ENCODE results near the gene CDC42BPB. TPM values are rescaled to one million over a fixed set of nuclear protein-coding genes. Genes with fewer than 3 reads are reported as not detected.

The CDC42BPB gene
- total and polyA plus RNA-seq, 2 of the 4 experiments (the other 2 are of a cell fraction), result 49.1 to 81.4 TPM

- no peak overlapping the region for H2BK20ac ChIP-seq (ENCODE audit: low read depth, low read length)
- no TSS peak for BruUV-seq (replicated peaks)
- ChIA-PET CTCF (no interaction called here), POLR2A (ENCODE audit: unreplicated experiment) (no interaction called here)
- no peak overlapping the region for H2BK15ac ChIP-seq (ENCODE audit: low read depth, low read length)
- no peak overlapping the region for H4K8ac ChIP-seq (ENCODE audit: low read depth in 2 of 2, low read length in 2 of 2)
- H3K79me1 ChIP-seq (ENCODE audit: low read depth in 1 of 2, low read length in 2 of 2), result peaks cover 0 to 15% of the 10 kb centered on the region in 2 experiments; a peak in 1 of 4 replicates
- no peaks in the 10 kb centered on the region for H3K9me3 ChIP-seq (ENCODE audit: control insufficient read depth, insufficient read depth, low read length)
- H4K20me1 ChIP-seq (ENCODE audit: insufficient read depth, low read length), result peaks cover 19% of the 10 kb centered on the region; the same call in 1 of the 2 replicates
- no peak overlapping the region for H3K4ac ChIP-seq (ENCODE audit: low read depth, low read length)
- peaks cover 8% of the 10 kb centered on the region for H3K9me1 ChIP-seq (ENCODE audit: insufficient read depth, low read length)
- H3K27ac ChIP-seq (ENCODE audit: insufficient read depth, low read length), result no peak overlapping the region
- H3K56ac ChIP-seq (ENCODE audit: extremely low read depth, insufficient read depth, low read length), result no peak overlapping the region
- no peak overlapping the region for H3K4me3 ChIP-seq (ENCODE audit: insufficient read depth, low read depth, low read length)
- H4K91ac ChIP-seq (ENCODE audit: insufficient read depth, low read depth, low read length), result no peak overlapping the region
- DNase-seq (no peak), ATAC-seq (ENCODE audit: low read depth) (no peak)
- no peak overlapping the region for H2BK120ac ChIP-seq (ENCODE audit: low read depth, low read length)
- intact Hi-C loops (cut with micrococcal nuclease), result loop anchor here (5.0 kb wide), 1 partner anchor 92 kb away; no protein-coding TSS in a partner anchor
- no peak for TF ChIP-seq RCOR1 (IDR thresholded peaks at IDR 0.05; ENCODE audit: insufficient replicate concordance, low read length)
- H3K4me1 ChIP-seq (ENCODE audit: control insufficient read depth, insufficient read depth, low read length), result peaks cover 2% of the 10 kb centered on the region; the same call in 1 of the 2 replicates
- H2AFZ ChIP-seq (replicated peaks; ENCODE audit: low read length, poor library complexity), result no peak overlapping the region
- H3K23ac ChIP-seq (ENCODE audit: low read depth, low read length), result no peak overlapping the region
- H4K5ac ChIP-seq (ENCODE audit: low read depth, low read length), result no peak overlapping the region
- H3K4me2 ChIP-seq (ENCODE audit: low read depth, low read length), result no peak overlapping the region
- no peak overlapping the region for H2AK5ac ChIP-seq (ENCODE audit: low read depth, low read length)
- H3K14ac ChIP-seq (replicated peaks; ENCODE audit: low read depth, low read length), result no peak overlapping the region
- H3K27me3 ChIP-seq (ENCODE audit: control insufficient read depth, insufficient read depth, low read length), result no peaks in the 10 kb centered on the region
- no peak overlapping the region for H3K18ac ChIP-seq (ENCODE audit: low read depth, low read length)
- no peak overlapping the region for H2BK5ac ChIP-seq (ENCODE audit: low read depth, low read length, poor library complexity, severe bottlenecking)
- dilution Hi-C loops (cut with HindIII; ENCODE audit: low sequenced_read_pairs, unreplicated experiment), result no loop called here
- peaks cover 20% of the 10 kb centered on the region for H3K36me3 ChIP-seq (ENCODE audit: control insufficient read depth, insufficient read depth, low read length)
- H2AK9ac ChIP-seq (replicated peaks; ENCODE audit: low read depth, low read length, poor library complexity), result no peak overlapping the region
- H3K9ac ChIP-seq (ENCODE audit: low read depth, low read length), result no peak overlapping the region
- 100% methylated on average over 5 of the region's 7 CpGs; no CpG with 5 or more reads in 1 of the 2 experiments for WGBS, 2 experiments (ENCODE audit: extremely low coverage in 2 of 2, insufficient read length in 1 of 2)
- in situ Hi-C loops (cut with MboI; ENCODE audit: low sequenced_read_pairs), result loop anchor here (10.0 kb wide), 1 partner anchor 105 kb away; no protein-coding TSS in a partner anchor
Observed at GRCh38 chr14:102889615-102890014, 167.7 kb downstream of the CDC42BPB start.
